HG02623 (cell line): ENCODE results near the gene ABCA7.

Experiments used
- ATAC-seq: cut with Tn5 transposase; IDR thresholded peaks from one replicate; pipeline ENCODE4 v1.9.1; 2021; ENCODE audit warnings: moderate library complexity; ENCODE audit not compliant: unreplicated experiment

The ABCA7 gene

DNA sequence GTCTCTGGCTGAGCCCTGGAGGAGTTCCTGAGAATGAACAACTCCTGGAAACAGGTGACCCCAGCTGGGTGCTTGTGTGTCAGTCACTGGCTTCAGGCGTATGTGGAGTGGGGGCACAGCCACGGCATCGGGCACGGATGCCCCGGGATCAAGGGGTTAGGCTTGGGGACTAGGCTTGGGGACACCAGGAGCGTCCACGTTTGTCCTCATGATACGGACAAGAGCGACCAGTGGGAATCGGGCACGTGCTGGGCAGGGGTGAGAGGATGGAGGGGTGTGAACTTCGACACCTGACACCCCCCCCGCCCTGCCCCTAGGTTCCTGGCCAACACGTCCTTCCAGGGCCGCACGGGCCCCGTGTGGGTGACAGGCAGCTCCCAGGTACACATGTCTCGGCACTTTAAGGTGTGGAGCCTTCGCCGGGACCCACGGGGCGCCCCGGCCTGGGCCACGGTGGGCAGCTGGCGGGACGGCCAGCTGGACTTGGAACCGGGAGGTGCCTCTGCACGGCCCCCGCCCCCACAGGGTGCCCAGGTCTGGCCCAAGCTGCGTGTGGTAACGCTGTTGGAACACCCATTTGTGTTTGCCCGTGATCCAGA is 35.6 kb upstream of the ABCA7 start:
- no peak for ATAC-seq

DNA sequence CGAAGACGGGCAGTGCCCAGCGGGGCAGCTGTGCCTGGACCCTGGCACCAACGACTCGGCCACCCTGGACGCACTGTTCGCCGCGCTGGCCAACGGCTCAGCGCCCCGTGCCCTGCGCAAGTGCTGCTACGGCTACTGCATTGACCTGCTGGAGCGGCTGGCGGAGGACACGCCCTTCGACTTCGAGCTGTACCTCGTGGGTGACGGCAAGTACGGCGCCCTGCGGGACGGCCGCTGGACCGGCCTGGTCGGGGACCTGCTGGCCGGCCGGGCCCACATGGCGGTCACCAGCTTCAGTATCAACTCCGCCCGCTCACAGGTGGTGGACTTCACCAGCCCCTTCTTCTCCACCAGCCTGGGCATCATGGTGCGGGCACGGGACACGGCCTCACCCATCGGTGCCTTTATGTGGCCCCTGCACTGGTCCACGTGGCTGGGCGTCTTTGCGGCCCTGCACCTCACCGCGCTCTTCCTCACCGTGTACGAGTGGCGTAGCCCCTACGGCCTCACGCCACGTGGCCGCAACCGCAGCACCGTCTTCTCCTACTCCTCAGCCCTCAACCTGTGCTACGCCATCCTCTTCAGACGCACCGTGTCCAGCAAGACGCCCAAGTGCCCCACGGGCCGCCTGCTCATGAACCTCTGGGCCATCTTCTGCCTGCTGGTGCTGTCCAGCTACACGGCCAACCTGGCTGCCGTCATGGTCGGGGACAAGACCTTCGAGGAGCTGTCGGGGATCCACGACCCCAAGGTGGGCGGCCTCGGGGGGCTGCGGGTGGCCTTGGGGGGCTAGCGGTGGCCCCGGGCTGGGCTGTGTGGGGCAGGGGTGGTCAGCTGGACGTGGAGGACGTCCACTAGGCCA is 34.9 kb upstream of the ABCA7 start:
- ATAC-seq: no peak

DNA sequence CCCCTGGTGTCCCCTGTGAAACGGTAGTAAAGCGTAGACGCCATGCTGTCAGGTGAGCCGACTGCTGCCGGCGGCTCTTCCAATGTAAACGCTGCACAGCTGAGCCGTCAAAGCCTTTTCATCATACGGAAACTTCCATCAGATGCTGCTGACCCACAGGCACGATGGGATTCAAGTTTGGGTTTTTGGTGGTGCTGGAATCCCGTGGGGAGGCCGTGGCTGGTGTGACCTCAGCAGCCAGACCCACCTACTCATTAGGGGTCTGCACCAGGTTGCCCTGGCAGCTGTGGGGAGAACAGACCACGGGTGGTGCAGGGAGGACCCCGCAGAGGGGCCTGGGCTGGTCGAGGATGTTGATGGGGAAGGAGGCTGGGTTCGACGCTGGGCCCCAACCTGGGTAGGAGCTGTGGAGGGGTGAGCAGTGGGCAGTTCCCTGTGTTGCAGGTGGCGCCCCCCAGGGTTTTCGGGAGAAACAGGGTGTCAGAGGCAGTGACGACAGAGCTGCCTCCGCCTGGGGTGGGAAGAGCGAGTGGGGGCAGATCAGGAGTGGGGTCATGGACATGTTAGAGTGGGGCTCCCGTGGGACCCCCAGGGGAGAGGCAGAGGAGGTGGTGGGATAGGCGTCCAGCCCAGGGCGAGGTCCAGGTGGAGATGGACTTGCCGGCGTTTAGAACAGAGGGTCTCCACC is 33.1 kb upstream of the ABCA7 start:
- ATAC-seq: no peak

DNA sequence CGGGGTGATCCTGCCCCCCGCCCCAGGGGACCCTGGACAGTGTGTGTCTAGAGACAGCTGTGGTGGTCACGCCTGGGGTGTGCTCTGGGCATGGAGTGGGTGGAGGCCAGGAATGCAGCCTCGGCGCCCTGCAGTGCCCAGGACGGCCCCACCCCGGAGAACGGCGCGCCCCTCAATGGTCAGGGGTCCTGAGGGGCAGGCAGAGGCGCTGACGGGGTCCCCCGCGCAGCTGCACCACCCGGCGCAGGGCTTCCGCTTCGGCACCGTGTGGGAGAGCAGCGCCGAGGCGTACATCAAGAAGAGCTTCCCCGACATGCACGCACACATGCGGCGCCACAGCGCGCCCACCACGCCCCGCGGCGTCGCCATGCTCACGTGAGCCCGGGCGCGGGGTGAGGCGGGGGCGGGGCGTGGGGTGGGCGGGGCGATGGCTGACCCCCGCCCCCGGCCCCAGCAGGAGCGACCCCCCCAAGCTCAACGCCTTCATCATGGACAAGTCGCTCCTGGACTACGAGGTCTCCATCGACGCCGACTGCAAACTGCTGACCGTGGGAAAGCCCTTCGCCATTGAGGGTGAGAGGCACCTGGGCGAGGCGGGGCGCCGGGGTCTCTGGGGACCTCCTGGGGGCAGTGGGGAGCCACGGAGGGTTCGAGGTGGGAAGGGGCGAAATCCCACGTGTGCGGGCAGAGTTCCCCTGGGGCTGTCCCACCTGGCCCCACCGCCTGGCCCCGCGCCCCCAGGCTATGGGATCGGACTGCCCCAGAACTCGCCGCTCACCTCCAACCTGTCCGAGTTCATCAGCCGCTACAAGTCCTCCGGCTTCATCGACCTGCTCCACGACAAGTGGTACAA is 32.3 kb upstream of the ABCA7 start:
- ATAC-seq: no peak

DNA sequence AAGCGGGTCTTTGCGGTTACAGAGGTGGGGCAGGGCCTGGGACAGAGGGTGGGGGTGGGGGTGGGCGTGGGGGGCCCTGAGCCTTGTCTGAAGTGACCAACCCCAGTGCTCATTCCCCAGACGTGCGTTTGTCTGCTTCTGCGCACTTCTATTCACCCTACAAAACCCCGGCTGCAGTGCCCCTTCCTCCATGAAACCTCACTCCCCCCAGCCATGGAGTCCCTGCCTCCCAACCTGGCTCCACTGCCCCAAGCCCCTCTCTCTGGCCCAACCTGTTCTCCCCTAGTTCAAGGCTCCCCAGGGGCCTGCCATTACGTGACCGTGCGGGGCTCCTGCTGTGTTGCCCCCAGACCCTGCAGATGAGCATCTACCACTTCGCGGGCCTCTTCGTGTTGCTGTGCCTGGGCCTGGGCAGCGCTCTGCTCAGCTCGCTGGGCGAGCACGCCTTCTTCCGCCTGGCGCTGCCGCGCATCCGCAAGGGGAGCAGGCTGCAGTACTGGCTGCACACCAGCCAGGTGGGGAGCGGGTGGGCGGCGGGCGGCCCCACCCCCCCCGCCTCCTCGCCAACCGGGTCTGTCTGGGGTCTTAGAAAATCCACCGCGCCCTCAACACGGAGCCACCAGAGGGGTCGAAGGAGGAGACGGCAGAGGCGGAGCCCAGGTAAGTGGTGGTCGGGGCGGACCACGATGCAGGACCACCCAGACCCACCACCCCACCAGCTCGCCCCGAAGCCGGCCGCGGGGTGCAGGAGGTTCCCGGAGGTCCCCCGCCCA is 31.5 kb upstream of the ABCA7 start:
- no peak for ATAC-seq

DNA sequence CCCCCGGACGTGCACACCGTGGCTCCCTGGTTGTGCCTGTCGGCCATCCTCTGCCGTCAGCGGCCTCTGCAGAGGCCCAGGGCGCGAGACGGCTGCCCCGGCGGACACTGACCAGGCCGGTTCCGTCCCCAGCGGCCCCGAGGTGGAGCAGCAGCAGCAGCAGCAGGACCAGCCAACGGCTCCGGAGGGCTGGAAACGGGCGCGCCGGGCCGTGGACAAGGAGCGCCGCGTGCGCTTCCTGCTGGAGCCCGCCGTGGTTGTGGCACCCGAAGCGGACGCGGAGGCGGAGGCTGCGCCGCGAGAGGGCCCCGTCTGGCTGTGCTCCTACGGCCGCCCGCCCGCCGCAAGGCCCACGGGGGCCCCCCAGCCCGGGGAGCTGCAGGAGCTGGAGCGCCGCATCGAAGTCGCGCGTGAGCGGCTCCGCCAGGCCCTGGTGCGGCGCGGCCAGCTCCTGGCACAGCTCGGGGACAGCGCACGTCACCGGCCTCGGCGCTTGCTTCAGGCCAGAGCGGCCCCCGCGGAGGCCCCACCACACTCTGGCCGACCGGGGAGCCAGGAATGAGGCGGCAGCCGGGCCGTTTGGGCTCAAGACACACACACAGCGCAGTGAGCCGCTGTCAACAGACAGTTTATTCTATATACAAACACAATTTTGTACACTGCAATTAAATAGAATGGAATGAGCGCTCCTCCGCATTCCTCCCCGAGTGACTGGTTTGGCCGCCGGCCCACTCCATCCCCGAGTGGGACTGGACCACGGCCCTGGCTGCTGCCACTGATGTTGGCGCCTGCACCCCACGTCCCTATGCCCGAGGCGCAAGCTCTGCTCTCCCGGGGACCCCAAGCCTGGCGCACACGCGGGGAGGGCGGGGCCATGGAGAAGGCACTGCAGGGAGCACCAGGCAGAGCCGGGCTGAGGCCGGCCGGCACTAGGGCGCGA is 30.6 kb upstream of the ABCA7 start:
- no peak for ATAC-seq

DNA sequence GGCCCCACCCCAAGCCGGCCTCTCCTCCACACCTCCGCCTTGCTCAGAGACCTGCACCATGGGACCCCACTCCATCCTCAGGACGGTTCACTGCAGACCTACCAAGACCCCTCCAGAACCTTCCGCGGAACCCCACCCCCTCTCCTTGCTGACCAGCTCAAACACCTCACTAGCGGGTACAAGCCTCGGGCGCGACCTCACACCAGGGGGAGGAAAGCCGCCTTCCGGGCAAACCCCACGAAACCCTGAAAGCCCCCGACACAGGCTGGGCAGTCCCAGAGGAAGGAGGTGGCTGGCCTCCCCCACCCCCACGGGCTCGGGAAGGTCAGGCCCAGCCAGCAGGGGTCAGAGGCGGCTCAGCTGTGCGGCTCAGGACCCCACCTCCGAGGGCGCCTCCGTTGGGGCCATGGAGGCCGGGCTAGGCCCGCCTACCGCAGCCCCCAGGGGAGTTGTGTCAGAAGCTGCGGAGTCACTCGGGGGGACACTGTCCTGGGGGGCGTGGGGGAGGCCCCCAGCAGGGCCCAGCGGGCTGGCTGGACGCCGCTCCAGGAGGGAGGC is 29.8 kb upstream of the ABCA7 start:
- no peak for ATAC-seq

DNA sequence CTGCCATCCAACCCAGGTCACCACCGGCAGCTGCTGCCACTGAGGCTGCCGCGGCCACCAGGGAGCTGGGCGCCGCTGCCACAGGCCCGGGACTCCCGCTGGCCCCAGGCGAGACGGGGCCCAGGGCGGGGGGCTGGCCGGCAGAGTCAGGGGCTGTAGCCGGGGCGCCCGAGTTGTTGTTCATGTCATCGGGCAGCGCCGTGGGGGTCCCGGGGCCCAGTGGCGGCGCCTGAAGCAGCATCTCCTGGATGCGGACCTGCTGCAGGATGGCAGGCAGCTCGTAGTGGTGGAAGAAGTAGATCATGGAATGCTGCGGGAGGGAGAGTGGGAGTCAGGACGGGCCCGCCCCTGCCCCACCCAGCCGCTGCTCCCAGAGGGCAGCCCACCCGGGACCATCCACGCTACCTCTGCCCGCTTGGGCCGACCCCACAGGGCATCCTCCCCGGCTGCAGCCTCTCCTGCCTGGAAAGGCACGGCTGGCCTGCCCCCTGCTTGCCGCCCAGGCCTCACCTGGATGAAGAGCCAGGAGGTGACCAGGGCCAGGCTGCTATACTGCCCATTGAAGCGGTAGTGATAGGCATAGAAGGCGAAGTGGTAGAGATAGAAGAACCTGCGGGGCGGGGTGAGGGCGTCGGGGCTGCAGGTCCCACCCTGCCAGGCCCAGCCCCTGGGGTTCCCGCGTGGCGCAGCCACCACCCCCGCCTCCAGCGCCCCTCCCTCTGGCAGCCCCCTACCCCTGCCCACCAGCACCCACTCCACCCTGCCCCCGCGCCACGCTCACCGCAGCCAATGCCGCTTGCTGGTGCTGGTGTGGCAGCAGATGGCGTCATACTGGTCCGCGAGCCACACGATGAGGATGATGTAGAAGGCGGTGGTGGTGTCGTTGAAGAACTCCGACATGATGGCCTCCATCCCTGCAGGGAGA is 29.1 kb upstream of the ABCA7 start:
- no peak for ATAC-seq

DNA sequence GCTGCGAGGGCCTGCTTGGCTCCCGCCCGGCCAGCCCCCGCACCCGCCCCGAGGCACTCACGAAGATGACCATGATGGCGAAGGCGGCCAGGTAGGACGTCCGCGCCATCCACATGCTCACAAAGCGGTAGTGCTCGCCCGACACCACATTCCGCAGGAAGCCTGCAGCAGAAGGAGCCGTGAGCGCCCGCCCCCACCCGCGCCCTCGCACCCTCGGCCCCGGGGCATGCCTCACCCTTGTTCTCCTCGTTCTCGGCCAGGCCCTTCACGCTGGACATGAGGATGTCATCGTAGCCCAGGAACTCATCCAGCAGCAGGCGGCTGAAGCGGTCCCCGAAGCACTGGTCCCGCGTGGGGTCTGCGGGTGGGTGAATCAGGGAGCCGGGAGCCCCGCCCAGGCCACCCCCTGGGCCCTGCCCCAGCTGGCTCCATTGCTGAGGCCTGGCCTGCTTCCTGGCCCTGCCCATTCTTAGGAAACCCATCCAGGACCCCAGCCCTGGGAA is 28.0 kb upstream of the ABCA7 start:
- no peak for ATAC-seq

DNA sequence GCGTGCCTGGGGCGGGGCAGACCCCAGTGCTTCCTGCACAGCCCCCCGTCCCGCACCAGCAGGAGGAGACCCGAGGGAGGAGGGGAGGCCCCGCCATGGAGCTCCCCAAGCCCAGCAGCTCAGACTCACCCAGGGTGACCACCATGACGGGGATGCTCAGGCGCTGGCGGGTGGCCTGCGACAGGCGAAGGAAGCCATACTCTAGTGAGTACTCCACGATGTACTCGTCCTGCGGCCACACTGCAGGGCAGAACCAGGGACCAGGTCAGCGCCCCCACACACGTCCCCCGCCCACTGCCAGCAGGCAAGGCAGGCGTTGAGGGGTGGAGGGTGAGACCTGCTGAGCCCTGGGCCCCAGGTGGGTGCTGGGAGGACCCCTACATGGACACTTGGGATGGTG is 27.6 kb upstream of the ABCA7 start:
- no peak for ATAC-seq

DNA sequence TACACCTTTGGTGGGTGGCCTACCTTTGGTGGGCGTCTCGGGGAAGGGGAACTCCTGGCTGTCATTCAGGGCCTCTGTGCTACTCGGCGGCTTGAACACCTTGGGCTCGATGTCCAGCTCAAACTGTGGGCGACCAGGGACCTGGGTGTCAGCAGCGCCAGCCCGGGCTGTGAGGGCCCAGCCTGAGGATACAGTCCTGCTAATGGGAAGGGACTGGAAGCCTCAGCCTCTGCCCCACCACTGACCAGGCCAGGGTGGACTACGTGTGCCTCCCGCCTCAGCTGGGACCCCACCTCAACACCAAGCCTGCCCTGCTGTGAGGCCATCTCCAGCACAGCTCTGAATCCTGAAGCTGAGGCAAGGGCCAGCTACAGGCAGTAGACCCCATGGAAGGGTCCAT is 26.7 kb upstream of the ABCA7 start:
- no peak for ATAC-seq

DNA sequence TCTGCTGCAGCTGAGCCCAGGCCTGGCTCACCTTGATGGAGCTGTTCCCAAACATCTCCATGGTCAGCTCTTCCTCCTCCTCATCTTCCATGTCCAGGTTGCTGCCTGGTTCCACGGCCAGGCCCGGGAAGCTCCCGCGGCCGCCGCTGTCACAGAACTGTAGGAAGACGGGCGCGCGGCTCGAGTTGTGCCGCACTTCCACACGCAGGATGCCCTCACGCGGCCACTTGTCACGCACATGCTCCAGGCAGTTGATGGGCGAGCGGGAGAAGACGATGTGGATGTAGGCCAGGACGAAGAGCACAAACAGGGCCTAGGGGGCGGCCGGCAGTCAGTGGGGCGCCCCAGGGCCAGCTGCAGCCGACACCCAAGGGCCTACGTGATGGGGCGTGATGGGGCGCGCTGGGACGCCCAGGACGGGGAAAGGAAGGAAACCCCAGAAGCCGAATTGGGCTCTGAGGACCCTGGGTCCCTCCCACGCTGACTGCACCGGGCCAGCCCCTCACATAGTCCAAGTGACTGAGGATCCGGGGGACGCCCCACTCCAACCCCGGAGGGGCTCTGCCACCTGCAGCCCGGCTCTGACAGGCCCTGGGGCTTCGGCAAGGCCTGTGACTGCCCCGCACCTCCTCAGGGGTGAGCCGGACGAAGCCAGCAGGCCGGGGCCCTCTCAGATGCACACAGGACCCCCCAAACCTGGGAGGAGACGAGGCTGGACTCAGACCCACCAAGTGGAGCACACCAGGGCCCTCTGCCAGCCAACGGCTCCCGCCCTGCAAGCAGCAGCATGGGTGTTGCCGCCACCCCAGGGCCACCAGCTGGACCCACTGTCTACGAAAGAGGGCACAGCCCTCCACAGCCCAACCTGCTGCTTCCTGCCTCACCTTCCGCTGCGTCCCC is 25.5 kb upstream of the ABCA7 start:
- no peak for ATAC-seq

DNA sequence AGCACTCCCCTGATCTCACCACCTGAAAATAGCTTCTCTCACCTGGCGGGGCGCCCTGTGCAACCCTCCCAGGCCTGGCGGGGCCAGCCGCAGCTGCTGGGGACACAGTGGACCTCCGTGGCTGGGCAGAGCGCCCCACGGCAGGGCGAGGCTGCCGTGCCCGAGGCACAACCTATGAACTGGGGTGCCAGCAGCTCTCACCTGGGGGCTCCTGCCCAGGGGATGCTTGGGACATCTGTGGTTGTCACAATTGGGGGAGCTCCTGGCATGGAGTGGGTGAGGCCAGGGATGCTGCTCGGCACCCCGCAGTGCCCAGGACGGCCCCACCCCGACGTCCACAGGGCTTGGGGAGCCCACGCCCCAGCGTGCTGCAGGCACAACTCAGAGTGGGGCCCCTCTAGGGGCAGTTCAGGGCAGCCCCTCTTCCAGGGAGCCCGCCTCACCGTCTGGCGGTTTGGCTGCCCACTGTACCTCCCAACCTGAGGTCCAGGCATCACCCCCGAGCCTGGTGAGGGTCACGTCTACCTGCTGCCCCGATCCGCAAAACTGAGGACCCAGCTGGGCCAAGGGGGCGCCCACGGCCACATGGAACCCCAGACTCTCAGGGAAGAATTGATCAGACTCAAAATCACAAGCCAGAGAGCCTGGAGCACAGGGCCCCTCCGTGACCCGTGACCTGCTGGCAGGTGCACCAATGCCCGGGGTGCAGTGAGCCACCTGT is 24.7 kb upstream of the ABCA7 start:
- ATAC-seq: no peak

DNA sequence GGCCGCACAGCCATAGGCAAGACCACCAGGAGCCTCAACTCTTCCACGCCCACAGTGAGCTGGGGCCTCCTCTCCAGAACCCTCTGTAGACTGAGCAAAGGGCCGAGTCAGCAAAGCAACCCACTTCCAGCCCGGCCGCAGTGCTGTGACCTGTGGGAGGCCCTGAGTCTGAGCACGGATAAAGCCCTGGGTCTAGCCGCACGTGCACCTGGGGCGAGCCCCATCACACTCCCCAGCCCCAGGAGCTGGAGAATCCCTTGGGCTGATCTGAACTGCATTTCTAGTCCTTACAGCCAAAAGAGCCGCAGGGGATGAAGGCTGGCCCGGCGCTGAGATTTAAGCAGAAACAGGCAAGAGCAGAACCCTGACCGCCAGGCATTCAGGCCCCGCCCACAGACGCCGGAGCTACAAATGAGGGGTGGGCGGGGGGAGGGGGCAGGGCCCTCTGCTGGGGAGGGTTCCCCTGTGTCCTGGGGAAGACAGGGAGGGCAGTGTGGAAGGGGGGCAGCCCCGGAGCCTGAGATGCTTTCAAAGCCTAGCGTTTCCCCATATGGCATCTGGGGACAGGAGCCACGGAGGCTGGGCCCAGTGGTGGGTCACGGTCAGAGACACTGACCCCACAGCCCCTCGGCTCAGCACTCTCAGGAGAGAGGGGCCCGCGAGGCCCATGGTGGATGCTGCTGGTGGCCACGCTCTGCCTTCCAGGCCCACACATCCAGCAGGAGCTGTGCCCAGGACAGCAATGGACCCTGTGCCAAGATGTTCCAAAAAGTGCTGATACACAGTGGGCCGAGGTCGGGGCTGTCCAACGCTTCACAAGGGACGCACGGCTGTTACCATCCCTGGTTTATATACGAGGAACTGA is 23.9 kb upstream of the ABCA7 start:
- no peak for ATAC-seq

DNA sequence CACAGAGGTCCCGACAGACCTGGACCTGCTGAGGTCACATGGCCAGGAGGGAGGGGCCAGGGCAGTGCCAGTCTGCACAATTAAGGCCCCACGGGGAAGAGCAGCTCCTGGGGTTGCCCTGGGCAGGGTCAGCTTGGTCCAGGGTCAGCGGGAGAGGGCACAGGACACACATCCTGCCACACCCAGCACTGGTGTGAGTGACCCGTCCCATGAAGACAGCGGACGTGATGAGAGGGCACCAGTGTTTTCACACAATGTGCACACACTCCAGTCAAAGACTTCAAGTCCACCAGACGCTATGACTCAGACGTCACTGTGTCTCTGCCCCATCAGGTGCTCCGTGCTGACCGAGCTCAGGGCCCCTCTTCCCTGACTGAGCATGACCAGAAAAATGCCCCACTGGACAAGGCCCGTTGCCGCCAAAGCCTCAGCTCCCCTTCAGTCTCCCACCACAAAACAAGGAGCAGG is 23.2 kb upstream of the ABCA7 start:
- ATAC-seq: no peak
